Measurements from ENCODE around the gene CECR2. TPM values are rescaled to one million over a fixed set of nuclear protein-coding genes. Genes with fewer than 3 reads are reported as not detected.

Gene CECR2
- total RNA-seq, 2 experiments from 2014 or later: not detected

- ATAC-seq (ENCODE audit: poor library complexity) (no peak), DNase-seq (no peak)
- no peaks in the 10 kb centered on the region for H3K4me1 Mint-ChIP-seq (ENCODE audit: low read depth)
- intact Hi-C loops (cut with DNase I, micrococcal nuclease): no loop called here
- Histone ChIP-seq H3K4me3 (ENCODE audit: low read length) (no peak overlapping the region), H3K4me1 (ENCODE audit: insufficient read depth, low read length) (no peaks in the 10 kb centered on the region), H3K36me3 (ENCODE audit: insufficient read depth, low read length) (no peaks in the 10 kb centered on the region), H3K9me3 (ENCODE audit: control insufficient read depth in 1 of 2, insufficient read depth in 1 of 2, low read length in 2 of 2) (no peaks in the 10 kb centered on the region), H3K27ac (ENCODE audit: low read depth in 1 of 2, low read length in 2 of 2) (no peak overlapping the region), H3K27me3 (ENCODE audit: control insufficient read depth in 1 of 2, insufficient read depth in 2 of 2, low read length in 2 of 2) (no peaks in the 10 kb centered on the region)
- no peaks in the 10 kb centered on the region for H3K9me3 Mint-ChIP-seq
- no peak overlapping the region for H3K4me3 Mint-ChIP-seq
- H3K36me3 Mint-ChIP-seq (ENCODE audit: low read depth): no peaks in the 10 kb centered on the region
- POLR2A ChIA-PET: no interaction called here
- TF ChIP-seq, protein P1, sequence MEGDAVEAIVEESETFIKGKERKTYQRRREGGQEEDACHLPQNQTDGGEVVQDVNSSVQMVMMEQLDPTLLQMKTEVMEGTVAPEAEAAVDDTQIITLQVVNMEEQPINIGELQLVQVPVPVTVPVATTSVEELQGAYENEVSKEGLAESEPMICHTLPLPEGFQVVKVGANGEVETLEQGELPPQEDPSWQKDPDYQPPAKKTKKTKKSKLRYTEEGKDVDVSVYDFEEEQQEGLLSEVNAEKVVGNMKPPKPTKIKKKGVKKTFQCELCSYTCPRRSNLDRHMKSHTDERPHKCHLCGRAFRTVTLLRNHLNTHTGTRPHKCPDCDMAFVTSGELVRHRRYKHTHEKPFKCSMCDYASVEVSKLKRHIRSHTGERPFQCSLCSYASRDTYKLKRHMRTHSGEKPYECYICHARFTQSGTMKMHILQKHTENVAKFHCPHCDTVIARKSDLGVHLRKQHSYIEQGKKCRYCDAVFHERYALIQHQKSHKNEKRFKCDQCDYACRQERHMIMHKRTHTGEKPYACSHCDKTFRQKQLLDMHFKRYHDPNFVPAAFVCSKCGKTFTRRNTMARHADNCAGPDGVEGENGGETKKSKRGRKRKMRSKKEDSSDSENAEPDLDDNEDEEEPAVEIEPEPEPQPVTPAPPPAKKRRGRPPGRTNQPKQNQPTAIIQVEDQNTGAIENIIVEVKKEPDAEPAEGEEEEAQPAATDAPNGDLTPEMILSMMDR (IDR thresholded peaks at IDR 0.05): no peak
- no peak overlapping the region for H3K27ac Mint-ChIP-seq
- H3K27me3 Mint-ChIP-seq: no peaks in the 10 kb centered on the region
- CTCF ChIA-PET: no interaction called here
These were observed 178.9 kb downstream of the CECR2 start for GRCh38 chr22:17548010-17548755.

DNA sequence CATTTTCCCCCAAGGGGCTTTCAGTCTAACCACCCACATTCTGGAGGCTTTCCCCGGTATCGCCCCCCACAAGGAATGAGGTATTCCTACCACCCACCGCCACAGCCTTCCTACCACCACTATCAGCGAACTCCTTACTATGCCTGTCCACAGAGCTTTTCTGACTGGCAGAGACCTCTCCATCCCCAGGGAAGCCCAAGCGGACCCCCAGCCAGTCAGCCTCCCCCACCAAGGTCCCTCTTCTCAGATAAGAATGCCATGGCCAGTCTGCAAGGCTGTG is 179.4 kb downstream of the CECR2 start:
- Mint-ChIP-seq H3K27ac (no peak overlapping the region), H3K27me3 (no peaks in the 10 kb centered on the region), H3K9me3 (no peaks in the 10 kb centered on the region), H3K36me3 (ENCODE audit: low read depth) (no peaks in the 10 kb centered on the region), H3K4me3 (no peak overlapping the region), H3K4me1 (ENCODE audit: low read depth) (no peaks in the 10 kb centered on the region)
- TF ChIP-seq, protein P1 (IDR thresholded peaks at IDR 0.05): no peak
- Histone ChIP-seq H3K4me3 (ENCODE audit: low read length) (no peak overlapping the region), H3K9me3 (ENCODE audit: control insufficient read depth in 1 of 2, insufficient read depth in 1 of 2, low read length in 2 of 2) (no peaks in the 10 kb centered on the region), H3K4me1 (ENCODE audit: insufficient read depth, low read length) (no peaks in the 10 kb centered on the region), H3K27me3 (ENCODE audit: control insufficient read depth in 1 of 2, insufficient read depth in 2 of 2, low read length in 2 of 2) (no peaks in the 10 kb centered on the region), H3K36me3 (ENCODE audit: insufficient read depth, low read length) (no peaks in the 10 kb centered on the region), H3K27ac (ENCODE audit: low read depth in 1 of 2, low read length in 2 of 2) (no peak overlapping the region)
- no peak for ATAC-seq (ENCODE audit: poor library complexity)
- DNase-seq: no peak
- ChIA-PET POLR2A (no interaction called here), CTCF (no interaction called here)
- intact Hi-C loops (cut with DNase I, micrococcal nuclease): no loop called here

DNA sequence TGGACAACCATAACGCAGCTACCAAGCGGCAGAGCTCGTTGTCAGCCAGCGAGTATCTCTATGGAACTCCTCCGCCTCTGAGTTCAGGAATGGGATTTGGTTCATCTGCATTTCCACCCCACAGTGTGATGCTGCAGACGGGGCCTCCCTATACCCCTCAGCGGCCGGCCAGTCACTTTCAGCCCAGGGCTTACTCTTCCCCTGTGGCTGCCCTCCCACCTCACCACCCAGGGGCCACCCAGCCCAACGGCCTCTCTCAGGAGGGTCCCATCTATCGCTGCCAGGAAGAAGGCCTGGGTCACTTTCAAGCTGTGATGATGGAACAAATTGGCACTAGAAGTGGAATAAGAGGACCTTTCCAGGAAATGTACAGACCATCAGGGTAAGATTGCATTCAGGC is 179.9 kb downstream of the CECR2 start:
- no peaks in the 10 kb centered on the region for H3K36me3 ChIP-seq (ENCODE audit: insufficient read depth, low read length)
- no peak overlapping the region for H3K27ac ChIP-seq (ENCODE audit: low read depth in 1 of 2, low read length in 2 of 2)
- H3K9me3 ChIP-seq (ENCODE audit: control insufficient read depth in 1 of 2, insufficient read depth in 1 of 2, low read length in 2 of 2): no peaks in the 10 kb centered on the region
- POLR2A ChIA-PET: no interaction called here
- H3K4me1 Mint-ChIP-seq (ENCODE audit: low read depth): no peaks in the 10 kb centered on the region
- DNase-seq: no peak
- H3K27ac Mint-ChIP-seq: no peak overlapping the region
- no peaks in the 10 kb centered on the region for H3K27me3 ChIP-seq (ENCODE audit: control insufficient read depth in 1 of 2, insufficient read depth in 2 of 2, low read length in 2 of 2)
- no peak for ATAC-seq (ENCODE audit: poor library complexity)
- no peaks in the 10 kb centered on the region for H3K9me3 Mint-ChIP-seq
- H3K4me1 ChIP-seq (ENCODE audit: insufficient read depth, low read length): no peaks in the 10 kb centered on the region
- TF ChIP-seq, protein P1 (IDR thresholded peaks at IDR 0.05): no peak
- no peaks in the 10 kb centered on the region for H3K36me3 Mint-ChIP-seq (ENCODE audit: low read depth)
- intact Hi-C loops (cut with DNase I, micrococcal nuclease): no loop called here
- H3K27me3 Mint-ChIP-seq: no peaks in the 10 kb centered on the region
- no peak overlapping the region for H3K4me3 Mint-ChIP-seq
- H3K4me3 ChIP-seq (ENCODE audit: low read length): no peak overlapping the region
- CTCF ChIA-PET: no interaction called here

Data from CD4-positive, alpha-beta T cell (primary cell).